GM21723 (cell line): ENCODE measurements around the gene CIB2.

Experiments
- ATAC-seq: cut with Tn5 transposase; IDR thresholded peaks from one replicate; pipeline ENCODE4 v1.9.1; 2021; ENCODE audit warnings: mild to moderate bottlenecking, moderate library complexity; ENCODE audit not compliant: unreplicated experiment

CIB2 gene

DNA sequence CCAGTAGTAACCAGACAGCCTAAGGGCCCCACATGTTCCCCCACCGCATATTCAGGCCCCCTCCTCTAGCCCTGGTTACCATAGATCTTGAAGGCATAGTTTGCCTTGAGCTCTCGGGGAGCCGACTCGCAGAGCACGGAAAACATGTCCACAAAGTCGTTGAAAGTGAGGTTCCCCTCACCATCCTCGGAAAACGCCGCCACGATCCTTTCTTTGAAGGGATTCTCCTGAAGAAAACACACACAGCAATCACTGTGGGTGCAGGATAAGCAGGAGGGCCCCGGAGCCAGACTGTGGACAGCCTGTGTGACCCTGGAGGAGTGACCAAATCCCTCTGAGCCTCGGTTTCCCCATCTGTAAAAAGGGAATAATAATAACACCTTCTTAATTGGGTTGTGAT is 22.1 kb downstream of the CIB2 start:
- no peak for ATAC-seq

DNA sequence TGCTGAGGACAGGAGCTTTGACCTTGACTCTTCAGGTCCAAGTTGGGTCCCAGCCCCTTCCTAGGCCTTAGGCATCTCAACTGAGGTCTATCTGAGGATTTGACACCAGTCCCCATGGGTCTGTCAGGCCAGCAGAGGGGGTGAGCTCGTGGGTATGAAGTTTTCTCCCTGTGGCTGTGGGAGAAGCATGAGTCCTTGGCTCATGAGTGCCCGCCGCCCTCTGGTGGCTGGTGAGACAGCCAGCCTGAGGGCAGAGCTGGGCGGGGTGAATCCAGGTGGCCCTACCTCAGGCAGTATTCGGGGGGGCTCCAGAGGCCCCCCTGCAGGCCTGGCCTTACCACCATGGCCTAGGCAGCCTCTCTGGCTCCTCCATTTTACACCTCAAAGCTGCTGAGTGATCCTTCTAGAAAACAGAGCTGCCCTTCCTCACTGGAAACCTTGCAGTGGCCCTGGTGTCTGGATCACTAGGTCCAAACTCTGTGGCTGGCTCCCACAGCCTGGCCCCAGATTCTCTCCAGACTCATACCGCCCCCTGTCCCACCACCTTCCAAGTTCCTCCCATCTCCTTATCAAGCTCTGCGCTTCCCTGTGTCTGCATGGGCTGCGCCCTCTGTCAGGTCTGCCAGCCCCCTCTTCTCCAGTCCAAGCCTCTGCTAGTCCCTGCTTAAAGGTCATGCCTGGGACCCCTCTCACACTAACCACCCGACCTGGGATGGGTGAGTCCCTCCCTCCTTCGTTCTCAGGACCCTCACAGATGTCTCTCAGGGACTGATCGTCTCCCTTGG is 22.8 kb downstream of the CIB2 start:
- ATAC-seq, result peak; percentile 34

DNA sequence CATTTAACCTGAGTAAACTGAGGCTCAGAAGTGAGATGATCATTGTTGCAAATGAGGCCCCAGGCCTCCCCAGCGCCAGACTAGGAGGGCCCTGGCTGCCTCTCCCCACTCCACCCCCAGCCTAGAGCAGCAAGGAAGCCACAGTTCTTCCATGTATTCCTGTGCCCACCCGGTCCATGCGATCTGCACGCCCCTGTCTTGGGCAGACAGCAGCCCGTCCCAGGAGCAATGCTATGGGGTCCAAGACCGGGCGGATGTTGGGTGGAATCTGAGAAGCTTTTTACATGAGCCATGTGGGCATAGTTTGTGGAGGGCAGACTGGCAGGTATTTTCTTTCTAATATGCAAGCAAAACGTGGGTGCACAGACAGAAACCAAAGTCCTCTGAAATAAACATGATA is 23.8 kb downstream of the CIB2 start:
- ATAC-seq, result no peak

DNA sequence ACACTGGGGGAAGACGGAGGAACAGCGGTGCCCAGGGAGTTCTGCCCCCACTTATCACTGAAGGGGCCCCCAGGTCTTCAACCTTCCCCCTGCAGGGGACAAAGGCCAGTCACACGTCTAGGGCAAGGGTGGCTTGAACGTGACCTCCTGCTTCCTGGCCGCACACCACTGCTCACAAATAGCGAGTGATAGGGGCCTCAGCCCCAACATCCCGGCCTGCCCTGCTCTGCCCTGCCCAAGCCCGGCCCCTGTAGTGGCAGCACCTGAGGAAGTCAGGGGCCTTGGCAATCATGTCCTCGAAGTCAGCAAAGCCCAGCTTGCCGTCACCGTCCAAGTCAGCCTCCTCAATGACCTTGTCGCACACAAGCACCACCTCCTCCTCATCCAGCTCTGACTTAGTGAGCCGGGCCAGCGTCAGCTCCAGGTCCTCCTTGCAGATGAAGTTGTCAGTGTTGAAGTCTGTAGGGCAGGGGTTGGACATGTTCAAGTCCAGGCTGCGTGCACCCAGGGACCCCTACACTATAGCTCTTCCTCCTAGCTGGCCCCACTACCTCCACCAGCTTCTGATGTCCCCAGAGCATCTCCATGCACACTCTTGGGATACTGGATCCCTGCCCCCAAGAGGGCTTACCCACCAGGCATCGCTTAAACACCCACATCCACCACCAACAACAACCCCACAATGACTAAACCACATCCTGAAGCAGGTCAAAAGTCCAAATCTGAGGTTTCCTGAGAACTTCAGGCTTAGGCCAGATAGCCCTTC is 25.6 kb downstream of the CIB2 start:
- ATAC-seq, result no peak

DNA sequence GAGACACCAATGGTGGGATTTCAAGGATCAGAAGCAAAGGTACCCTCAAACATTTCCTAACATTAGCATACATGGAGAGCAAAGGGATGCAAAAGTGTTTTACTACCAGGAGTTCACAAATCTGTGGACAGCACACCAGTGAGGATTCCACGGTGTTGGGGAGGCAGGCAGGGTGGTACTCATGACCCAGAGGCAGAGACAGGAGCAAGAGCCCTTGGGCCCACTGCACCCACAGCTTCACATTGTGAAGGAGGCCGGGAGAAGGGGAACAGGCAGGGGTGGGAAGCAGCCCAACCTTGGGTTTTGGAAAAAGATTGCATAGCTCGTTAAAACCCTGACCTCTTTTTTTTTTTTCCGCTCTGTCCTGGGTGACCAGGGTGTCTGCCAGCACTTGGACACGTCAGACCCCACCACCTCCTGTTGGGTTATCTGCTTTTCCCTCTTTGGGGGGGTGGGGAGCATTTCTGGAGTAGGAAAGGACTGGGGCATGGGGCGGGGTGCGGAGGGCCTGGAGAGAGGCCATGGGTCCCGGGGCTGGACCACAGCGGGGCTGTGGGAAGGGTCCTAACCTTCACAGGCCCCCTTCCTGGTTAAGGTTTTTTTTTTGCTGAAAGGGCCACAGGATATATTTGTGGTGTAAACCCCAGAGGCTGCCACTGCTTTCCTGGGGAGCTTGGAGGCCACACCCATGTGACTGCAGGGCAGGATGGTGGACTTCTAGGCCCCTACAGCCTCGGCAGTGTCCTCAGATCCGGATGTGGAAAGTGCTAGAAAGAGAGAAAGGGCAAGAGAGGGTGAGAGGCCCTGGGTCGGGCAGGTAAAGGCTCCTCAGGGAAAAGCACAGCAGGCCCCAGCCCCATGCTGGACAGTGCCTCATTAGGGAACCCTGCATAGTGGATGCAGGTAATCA is 26.4 kb downstream of the CIB2 start:
- ATAC-seq, result no peak

DNA sequence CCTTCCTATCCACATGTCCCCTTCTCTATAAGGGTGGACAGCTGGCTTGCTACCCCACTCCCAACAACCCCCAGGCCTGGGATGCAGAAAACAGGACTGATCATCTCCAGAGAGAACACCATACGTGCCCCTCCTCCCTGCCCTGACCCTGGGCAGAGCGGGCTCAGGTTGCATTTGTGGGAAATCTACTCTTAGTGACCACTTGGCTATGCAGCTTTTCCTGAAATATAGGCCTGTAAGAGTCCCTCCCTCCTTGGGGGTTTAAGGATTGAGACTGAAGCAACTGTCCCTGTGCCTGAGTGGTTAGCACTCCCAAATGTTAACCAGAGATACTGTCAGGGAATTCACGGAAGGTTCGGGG is 27.1 kb downstream of the CIB2 start:
- ATAC-seq, result peak; percentile 18

DNA sequence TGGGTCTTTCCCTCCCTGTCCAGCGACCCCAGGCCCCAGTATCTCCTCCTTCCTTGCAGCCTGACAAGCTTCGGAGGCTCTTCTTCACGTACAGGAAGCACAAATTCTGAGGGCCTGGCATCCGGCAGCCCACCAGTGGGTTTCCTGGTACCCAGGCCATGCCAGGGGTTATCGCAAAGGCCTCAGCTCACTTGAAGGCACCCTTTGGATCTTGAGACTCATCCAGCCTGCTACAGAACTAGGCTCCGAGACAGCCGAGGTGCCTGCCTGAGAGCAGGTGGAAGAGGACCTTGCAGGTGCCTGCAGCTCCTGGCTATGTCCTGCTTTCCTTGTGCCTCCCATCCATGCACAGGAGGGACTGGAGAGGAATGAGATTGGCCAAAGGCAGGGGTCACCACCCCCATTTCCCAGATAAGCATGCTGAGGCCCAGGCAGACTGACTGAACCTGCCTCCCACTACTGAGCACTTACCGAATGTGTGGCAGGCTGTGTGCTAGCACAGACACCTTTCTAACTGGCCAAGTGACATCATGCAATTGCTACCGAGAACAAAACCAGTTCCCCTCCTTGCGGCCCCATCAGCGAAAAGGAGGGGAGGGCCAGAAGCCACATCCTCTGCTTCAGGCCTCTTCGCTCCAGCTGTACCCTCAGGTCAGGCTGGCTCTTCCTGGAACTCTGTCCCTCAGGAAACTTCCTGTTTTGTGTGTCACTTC is 27.7 kb downstream of the CIB2 start:
- ATAC-seq, result peak; percentile 89

DNA sequence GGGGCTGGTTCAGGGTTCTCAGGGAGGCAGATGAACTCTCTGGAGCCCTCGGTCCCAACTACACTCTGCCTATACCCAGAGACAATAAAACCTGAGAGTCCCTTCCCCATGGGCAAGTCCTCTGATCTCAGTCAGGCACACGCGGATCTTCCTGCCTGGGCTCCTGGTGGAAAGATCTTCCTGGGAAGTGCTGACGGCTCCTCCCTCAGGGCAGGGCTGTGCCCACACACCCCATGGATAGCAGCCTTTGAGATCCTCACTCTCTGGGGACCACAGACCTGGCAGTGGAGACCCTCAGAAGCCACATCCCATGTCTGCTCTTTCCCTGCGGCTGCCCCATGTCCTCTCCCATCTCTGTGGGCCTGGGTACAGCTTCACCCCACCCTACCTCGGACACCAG is 28.5 kb downstream of the CIB2 start:
- ATAC-seq, result no peak

DNA sequence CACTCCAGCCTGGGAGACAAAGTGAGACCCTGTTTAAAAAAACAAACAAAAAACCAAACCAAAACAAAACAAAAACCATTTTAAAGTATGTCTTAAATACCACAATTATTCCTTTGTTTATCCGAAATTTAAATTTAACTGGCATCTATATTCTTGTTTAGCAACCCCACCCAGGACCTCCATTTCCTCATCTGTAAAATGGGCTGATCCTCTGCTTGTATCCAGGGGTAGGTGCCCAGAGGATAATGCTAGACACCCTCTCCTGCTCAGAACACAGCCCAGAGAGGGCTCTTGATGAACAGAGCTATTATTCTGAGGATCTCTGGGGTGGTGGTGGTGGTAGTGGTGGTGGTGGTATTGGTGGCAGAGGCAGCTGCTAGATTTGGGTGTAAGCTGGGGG is 29.0 kb downstream of the CIB2 start:
- ATAC-seq, result no peak

DNA sequence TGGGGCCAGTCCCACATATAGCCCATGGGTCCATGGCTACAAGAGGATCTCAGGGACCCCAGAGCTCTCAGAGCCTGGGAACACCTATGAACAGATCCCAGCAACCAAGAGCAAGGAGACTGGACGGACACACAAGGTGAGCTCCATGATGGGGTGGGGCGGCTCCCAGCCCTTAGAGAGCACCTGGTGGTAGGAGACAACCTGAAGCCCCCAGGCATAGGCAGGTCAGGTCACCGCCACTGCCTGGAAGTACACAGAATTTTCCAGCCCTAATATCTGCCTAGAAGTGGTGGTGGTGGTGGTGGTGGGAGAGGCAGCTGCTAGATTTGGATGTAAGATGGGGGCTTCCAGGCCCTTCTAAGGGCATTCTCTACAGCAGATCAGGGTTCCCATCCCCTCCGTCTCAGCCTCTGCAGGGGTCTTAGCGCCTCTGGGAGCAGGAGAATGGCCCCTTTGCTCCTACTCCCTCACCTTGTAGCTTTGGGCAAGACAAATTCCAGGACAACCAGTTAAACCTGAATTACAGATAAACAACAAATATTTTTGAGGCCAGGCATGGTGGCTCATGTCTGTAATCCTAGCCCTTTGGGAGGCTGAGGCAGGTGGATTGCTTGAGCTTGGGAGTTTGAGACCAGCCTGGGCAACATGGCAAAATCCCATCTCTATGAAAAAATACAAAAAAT is 29.7 kb downstream of the CIB2 start:
- ATAC-seq, result no peak

DNA sequence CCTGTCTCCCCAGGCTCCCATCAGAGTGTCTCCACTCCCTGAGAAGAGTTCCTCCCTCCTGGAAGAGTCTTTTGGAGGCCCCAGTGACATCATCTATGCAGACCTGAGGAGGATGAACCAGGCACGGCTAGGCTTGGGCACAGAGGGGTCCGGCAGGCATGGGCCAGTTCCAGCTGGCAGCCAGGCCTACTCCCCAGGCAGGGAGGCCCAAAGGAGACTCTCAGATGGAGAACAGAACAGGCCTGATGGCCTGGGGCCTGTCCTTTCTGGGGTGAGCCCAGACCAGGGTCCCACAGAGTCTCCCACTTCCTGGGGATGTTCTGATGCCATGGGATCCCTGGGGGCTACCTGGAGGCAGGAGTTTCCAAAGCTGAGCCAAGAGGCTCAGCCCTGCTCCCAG is 30.4 kb downstream of the CIB2 start:
- no peak for ATAC-seq

DNA sequence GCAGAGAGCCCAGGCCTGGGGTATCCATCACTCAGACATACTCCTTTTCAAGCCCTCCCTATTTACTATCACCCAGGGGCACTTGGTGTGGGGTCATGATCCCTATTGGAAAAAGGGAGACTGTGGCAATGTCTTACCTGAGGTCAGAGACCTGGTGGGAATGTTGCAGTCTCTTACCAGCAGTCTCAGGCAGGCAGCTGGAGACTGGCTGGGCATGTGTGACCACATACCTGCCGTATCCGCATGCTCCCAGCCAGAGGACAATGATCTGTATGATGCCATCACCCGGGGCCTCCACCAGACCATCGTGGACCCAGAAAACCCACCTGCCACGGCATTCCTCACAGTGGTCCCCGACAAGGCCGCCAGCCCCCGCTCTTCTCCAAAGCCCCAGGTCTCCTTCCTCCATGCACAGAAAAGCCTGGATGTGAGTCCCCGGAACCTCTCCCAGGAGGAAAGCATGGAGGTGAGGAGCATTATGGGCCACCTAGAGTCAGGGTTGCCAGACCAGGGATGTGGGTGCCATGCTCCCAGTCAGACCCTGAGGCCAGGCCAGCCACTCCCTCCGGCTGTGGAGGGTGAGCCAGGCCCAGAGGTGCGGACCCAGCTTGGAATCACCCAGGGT is 33.0 kb downstream of the CIB2 start:
- ATAC-seq, result no peak

DNA sequence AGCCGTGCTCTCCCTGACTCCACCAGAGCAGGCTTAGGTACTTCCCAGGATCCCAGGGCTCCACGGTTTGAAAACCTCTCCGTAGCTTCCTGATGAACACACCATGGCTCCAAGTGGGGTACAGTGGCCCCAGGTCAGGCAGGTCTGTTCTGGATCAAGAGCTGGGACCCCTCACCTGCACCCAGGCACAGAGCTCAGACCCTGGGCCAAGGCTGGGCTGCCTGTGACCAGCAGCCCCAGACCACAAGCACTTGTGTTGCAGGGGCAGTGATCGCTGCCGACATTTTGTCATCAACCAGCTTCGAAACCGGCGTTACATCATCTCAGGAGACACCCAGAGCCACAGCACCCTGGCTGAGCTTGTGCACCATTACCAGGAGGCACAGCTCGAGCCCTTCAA is 33.6 kb downstream of the CIB2 start:
- no peak for ATAC-seq

DNA sequence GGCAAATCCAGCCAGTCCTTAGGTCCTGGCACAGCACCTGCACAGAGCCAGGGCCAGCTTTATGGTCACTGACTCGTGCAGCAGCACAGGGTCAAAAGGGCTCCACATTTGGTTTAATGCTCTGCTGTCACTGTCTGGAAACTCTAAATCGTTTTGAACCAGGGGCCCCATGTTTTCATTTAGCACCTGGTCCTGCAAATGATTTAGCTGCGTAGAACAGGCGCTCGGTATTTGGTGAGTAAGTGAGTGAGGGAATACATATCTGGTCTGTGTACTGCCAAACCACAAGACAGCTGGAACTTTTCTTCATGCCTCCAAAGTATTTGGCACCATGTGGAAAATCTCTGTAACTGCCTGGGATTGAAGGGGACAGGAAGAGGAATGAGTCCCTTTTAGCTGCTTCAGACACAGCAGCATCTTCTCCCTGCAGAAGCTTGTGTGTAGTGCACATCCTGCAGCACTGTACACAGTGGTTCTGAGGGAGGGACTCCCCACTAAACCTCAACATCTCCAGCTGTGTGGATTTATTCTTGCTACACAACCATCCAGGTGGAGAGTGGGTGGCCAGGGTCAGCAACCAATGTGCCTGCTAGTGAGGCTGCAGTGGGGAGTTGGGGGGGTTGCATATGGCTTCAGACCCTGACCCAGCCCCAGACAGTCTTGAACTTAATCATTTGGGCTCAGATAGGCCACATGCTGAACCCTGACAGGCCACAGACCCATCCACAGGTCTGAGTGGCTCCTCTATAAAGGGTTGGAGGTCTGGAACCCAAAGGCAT is 37.8 kb downstream of the CIB2 start:
- ATAC-seq, result no peak

DNA sequence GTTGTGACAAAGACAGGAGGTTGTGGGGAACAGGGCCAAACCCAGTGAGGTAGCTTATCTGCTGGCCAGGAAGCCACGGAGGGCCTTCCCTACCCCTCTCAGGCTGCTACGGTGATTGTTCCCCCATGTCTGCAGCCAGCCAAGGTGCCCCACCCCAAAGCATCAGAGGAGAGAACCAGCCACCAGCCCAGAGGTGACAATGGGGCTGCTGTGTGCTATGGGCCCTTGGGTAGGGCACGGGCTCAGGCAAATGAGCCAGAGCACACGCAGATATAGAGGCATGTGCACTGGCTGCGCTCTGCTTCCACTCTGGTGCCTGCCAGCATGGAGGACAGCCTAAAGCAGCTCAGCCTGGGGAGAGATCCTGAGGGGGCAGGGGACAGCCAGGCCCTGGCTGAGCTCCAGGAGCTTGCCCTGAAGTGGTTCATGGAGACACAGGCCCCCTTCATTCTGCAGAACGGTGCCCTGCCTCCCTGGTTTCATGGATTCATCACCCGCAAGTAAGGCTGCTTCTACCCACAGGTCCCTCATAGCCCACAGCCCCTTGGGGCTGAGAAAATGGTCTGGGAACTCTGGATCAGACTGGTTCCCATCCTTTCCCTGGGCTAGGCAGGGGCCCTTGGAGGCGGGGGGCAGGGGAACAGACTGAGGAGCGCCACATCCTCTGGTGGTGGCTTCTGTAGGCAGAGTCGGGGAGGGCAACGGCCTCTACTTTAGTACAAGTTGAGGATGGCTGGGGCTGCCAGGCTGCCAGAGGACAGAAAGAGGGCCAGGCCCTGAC is 38.8 kb downstream of the CIB2 start, which contains the start of gene SH2D7:
SH2D7 (plus strand) TSS at position 301 of the 781 bp plus-strand sequence; CDS start at position 325, 24 bp downstream.
- no peak for ATAC-seq

DNA sequence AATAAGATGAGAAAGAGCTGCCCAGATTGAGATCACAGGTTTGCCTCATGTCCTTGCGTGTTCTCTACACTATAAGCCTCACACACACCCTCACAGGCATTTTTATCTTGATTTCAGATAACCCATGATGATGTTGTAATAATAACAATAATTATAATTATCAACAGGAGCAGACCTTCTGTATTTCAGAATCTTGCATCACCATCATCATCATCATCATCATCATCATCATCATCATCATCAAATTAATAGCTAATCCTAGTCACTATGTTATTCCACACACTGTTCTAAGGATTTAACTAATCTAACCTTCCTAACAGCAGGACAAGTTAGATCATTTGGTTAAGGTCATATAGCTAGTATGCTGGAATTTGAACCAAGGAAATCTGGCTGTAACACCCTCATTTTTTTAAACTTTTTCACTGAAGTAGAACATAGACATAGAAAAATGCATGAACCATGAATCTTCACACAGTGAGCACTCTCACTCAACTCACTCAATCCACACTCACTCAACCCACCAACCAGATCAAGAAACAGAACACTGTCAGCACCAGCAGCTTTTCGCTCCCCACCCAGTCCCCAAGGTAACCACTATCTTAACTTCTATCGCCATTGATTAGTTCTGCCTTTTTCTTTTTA is 40.7 kb downstream of the CIB2 start:
- ATAC-seq, result no peak

DNA sequence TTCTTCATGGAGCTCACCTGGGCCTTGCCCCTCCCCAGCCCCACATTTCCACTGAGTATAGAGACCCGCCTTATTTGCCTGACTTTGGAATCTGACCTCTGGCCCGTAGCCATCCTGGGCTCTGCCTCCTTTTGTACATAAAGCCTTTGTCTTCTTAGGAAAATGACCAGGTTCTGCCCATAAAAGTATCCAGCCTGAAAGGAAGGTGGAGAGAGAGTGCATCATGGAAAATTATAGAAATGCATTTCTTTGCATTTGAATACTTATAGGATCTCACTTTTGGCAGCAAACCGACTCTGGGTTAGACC is 42.5 kb downstream of the CIB2 start:
- no peak for ATAC-seq
